Ascending aorta (tissue), 2 donors: ENCODE results near the gene TAGLN. TPM values are rescaled to one million over a fixed set of nuclear protein-coding genes. Genes with fewer than 3 reads are reported as not detected.

ENCODE experiments used
- DNase-seq, 2 donors: peaks; one replicate each; pipeline ENCODE4 v3.0.0-alpha.2; 2019; ENCODE audit warnings: low spot score in 2 of 2
- H3K27ac ChIP-seq, 2 donors: fragments of 200-600 bp; sonication (generic); one replicate each; pipeline ENCODE4 v1.5.1; 2016 to 2017; ENCODE audit warnings: mild to moderate bottlenecking in 1 of 2
- H3K27me3 ChIP-seq: fragments of 200-600 bp; sonication (generic); one replicate; pipeline ENCODE4 v1.5.1; 2017
- H3K36me3 ChIP-seq, 2 donors: fragments of 200-600 bp; sonication (generic); one replicate each; pipeline ENCODE4 v1.5.1; 2016
- H3K4me1 ChIP-seq, 2 donors: fragments of 200-600 bp; sonication (generic); one replicate each; pipeline ENCODE4 v1.5.1; 2016 to 2017; ENCODE audit warnings: mild to moderate bottlenecking in 1 of 2
- H3K4me3 ChIP-seq, 2 donors: fragments of 200-600 bp; sonication (generic); one replicate each; pipeline ENCODE4 v1.5.1; 2016 to 2017; ENCODE audit warnings: mild to moderate bottlenecking in 1 of 2
- H3K9me3 ChIP-seq, 2 donors: fragments of 200-600 bp; sonication (generic); one replicate each; pipeline ENCODE4 v1.5.1; 2016
- CTCF ChIP-seq, 3 experiments: fragments of 200-600 bp in 2 of 3; fragments of 450-650 bp in 1 of 3; sonication (generic) in 2 of 3; IDR thresholded peaks; one replicate each; pipeline ENCODE4 v1.5.1; 2016 to 2019; ENCODE audit warnings: antibody characterized with exemption in 3 of 3, mild to moderate bottlenecking in 1 of 3, moderate library complexity in 1 of 3
- intact Hi-C: fragments of 100-400 bp; cut with DNase I; formaldehyde crosslinking; loops from one replicate; pipeline ENCODE4 v1.15.1; 2023
- total RNA-seq: library from RNA; depleted of rRNA; stranded (reverse); fragments of >200 nt; gene quantifications from one replicate; pipeline ENCODE4 v1.1.0, GENCODE V29; 2016

The TAGLN gene
- total RNA-seq, 1 donor from 2014 or later, result 6,542 TPM

GRCh38 chr11:117229411-117229810 is 30.2 kb downstream of the TAGLN start:
- Histone ChIP-seq H3K9me3 (no peaks in the 10 kb centered on the region), H3K36me3 (peaks cover 25 to 38% of the 10 kb centered on the region in 2 donors), H3K4me3 (no peak overlapping the region), H3K27ac (no peak overlapping the region), H3K27me3 (no peaks in the 10 kb centered on the region), H3K4me1 (peaks cover 11 to 24% of the 10 kb centered on the region in 2 donors)
- no peak for TF ChIP-seq CTCF (IDR thresholded peaks at IDR 0.05)
- intact Hi-C loops, result loop anchor here (5.0 kb wide), 1 partner anchor 352 kb away; no protein-coding TSS in a partner anchor
- no peak for DNase-seq

DNA sequence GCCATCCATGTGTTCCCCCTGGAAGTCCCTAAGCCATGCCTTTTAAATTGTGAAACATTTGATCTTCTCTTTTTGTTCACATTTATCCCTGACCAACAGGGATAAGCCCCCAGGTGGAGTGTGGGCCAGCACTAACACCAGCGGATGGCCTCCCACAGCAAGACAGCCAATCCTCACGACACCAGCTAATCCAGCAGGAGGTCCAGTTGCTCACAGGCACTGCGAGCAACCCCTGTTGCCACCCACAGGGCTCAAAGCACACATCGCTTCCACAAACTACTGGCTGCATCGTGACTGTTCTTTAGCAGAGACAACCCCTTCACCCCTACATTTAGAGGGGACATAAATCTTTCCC is 30.7 kb downstream of the TAGLN start:
- H3K9me3 ChIP-seq, result no peaks in the 10 kb centered on the region

DNA sequence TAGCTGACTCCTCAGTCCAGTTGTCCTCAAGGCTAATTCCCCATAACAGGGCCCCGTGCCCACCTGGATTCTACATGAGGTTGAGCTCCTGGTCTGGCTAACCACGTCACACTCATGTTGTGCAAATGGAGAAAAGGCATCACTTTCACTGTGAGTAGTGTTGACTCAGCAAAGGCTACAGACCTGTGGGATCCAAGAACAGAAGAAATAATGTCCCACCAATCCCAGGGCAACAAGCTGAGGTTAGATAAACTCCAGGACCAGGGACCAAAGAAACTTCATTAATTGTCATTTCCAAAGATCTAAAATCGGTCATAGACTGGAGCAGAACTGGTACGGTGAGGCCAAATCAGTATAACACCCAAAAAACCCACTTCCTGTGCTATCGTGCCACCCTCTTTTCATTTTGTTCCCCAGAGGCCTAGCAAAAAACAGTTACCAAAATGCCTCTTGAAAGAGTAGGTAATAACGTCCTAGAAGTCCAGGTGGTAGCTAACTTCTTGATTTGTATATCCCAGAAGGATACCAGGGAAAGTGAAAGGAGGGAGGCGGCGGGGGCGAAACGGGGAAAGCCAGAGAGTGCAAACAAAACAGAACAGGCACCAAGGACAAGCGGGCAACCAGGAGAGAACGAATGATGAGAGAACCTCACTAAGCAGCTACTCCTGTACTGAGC is 31.3 kb downstream of the TAGLN start:
- H3K4me3 ChIP-seq, result peak overlapping the region; percentile 2 to 89
- no peak for TF ChIP-seq CTCF (IDR thresholded peaks at IDR 0.05)
- H3K27ac ChIP-seq, result peak overlapping the region in 1 of 2 donors; percentile 8
- peaks cover 25 to 35% of the 10 kb centered on the region in 2 donors for H3K36me3 ChIP-seq
- DNase-seq, result no peak
- intact Hi-C loops, result loop anchor here (5.0 kb wide), 1 partner anchor 133 kb away; the partner anchor contains the start of gene SIK3
- H3K4me1 ChIP-seq, result peaks cover 11 to 24% of the 10 kb centered on the region in 2 donors
- H3K27me3 ChIP-seq, result no peaks in the 10 kb centered on the region
- H3K9me3 ChIP-seq, result no peaks in the 10 kb centered on the region

More for the DNA sequence above, 30.7 kb downstream of the TAGLN start:
- intact Hi-C loops, result loop anchor here (5.0 kb wide), 2 partner anchors 133 to 353 kb away; partner anchors contain the start of gene SIK3
- Histone ChIP-seq H3K4me3 (no peak overlapping the region), H3K27me3 (no peaks in the 10 kb centered on the region), H3K4me1 (peaks cover 11 to 24% of the 10 kb centered on the region in 2 donors), H3K36me3 (peaks cover 25 to 35% of the 10 kb centered on the region in 2 donors), H3K27ac (no peak overlapping the region)
- no peak for DNase-seq
- no peak for TF ChIP-seq CTCF (IDR thresholded peaks at IDR 0.05)

DNA sequence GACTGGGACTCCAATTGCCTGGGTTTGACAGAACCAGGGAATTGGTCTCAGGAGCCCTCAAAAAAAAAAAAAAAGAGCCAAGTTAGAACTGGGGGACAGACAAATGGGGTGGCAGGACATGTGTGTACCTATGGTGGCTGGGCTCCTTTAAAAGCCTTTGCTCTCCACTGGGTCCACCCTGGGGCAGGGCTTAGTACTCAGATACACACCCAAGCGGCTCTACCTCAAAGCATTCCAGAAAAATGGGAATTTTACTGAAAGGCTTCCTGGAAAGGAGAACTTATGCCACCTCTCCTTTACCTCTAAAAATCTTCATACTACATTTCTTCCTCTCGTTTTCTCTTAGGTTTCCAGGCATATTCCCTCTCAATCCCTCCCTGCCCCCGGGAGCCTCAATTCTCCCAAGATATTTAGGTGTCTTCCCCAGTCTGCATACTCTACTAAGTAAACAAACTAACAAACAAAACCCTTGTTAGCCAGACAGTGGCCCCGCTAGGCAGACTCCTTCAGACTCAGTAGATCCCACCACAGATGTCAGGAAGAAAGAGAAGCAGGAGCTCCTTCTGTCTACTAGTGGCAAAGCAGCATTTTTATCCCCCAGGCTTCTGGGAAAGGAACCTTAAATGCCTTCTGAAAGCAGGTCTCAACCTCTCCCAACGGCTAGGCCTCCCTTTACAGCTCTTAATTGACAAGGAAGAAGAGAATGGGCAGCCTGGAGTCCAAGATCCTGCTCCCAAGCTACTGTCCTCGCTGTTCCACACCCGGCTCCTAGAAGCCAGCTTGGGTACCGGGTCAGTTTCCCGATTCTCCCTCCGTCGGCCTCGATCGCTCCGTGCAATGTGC is 32.0 kb downstream of the TAGLN start:
- peak overlapping the region; percentile 85 to 89 for H3K4me3 ChIP-seq
- intact Hi-C loops, result loop anchor here (5.0 kb wide), 1 partner anchor 134 kb away; the partner anchor contains the start of gene SIK3
- no peak for TF ChIP-seq CTCF (IDR thresholded peaks at IDR 0.05)
- no peaks in the 10 kb centered on the region for H3K27me3 ChIP-seq
- peaks cover 26 to 35% of the 10 kb centered on the region in 2 donors for H3K36me3 ChIP-seq
- no peak for DNase-seq
- peaks cover 11 to 19% of the 10 kb centered on the region in 2 donors for H3K4me1 ChIP-seq
- H3K9me3 ChIP-seq, result no peaks in the 10 kb centered on the region
- peak overlapping the region; percentile 94 to 95 for H3K27ac ChIP-seq

DNA sequence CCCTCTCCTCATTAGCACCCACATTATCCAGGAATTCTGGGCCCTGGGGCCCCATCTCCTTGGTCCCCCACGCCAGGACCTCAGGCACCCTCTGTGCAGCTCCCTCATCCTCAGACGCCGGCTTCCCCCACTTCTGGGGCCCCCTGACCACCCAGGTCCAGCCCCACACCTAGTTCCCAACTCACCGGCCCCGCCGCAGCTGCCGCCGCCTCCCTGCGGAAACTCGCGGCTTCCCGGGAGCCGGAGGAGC is 32.6 kb downstream of the TAGLN start, which contains the start of gene PCSK7:
PCSK7 (minus strand) TSS at position 232 of the 250 bp plus-strand sequence. CDS start 2,229 bp downstream, outside the sequence.
- intact Hi-C loops, result loop anchor here (1.0 to 5.0 kb wide), 5 partner anchors 53 to 459 kb away; partner anchors contain the start of genes BUD13, PAFAH1B2, SIDT2 and SIK3
- Histone ChIP-seq H3K9me3 (no peaks in the 10 kb centered on the region), H3K27ac (peak within 1 kb of the TSS; percentile 94 to 95), H3K4me1 (peaks cover 11 to 19% of the 10 kb centered on the region in 2 donors), H3K4me3 (peak within 1 kb of the TSS; percentile 85 to 89), H3K36me3 (peaks cover 27 to 33% of the 10 kb centered on the region in 2 donors), H3K27me3 (no peaks in the 10 kb centered on the region)
- no peak for TF ChIP-seq CTCF (IDR thresholded peaks at IDR 0.05)
- DNase-seq, result peak in 1 of 2 donors; percentile 87
